NCI-H345 treated with DMSO at 0.1 percent for 48 hours (cell line): ENCODE results near the gene CNTN4.
"Not testable (repeated sequence)": the region's sequence is repeated elsewhere in the genome, so short reads cannot be mapped to it uniquely, and the experiment has no call there.

Source experiments
- DNase-seq: peaks from one replicate; lab custom pipeline; 2025; ENCODE audit not compliant: unreplicated experiment; lab: John Stamatoyannopoulos, UW

Gene CNTN4

DNA sequence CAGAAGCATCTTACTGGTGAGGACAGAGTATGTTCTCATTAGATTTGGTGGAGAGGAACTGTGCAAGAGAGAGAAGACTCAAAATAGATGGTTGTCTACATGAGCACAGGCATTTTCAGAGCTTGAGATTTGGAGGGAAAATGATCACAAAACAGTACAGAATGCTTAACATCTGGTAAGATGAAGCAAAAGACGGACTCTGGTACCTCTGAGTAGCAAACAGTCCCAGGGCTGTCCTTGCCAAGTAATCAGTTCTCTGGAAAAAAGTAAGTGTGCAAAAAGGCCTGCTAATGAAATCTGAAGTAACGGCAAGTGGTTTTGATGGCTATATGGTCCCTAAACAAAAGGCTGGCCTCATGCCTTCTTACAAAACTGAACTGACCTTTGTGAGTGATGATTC, 414.2 kb downstream of the CNTN4 start:
- no peak for DNase-seq

DNA sequence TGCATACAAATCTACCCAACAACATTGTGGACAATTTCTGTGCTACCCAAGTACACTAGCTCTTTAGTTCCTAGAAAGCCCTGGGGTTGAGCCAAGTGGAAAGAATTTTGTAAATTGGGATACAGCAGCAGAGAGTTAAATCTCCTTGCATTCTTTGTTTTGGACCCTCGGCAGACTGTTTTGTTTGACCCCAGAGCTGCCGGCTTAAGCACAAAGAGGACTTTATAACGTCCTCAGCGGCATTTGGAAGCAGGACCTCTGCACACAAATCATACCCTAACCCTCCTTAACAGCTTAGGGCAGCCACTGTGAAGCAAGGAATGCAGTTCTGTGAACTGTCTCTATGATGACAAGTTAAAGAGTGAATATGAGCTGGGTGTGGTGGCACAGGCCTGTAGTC, 415.3 kb downstream of the CNTN4 start:
- no peak for DNase-seq

DNA sequence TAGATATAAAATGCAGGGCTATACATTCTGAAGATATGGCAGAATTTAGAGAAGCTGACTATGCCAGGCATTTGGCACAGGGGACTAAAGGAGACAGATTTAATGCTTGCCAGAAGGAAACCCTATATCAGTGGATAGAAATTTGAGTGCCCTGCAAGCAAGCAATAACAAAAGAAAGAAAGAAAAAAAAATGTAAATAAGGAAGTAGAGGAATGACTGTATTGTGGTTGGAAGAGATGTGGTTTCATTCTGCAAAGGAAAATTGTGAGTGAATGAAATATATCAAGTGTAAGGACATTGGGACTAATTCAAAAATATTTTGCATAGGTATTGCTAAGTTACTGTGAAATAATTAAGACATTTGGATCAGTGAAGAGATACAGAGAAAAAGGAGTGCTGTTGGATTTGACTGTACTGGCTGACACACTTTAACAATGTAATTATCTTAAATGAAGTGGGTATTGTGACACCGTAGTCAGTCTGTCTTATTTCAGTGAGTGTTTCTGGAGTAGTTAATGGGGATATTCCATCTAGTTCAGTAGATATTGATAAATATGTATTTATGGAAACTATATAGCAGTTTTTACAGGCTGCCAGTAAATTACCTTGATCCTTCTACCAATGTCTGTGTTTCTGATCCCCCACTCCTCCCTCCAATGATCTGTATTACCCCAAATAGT, 418.2 kb downstream of the CNTN4 start:
- no peak for DNase-seq

DNA sequence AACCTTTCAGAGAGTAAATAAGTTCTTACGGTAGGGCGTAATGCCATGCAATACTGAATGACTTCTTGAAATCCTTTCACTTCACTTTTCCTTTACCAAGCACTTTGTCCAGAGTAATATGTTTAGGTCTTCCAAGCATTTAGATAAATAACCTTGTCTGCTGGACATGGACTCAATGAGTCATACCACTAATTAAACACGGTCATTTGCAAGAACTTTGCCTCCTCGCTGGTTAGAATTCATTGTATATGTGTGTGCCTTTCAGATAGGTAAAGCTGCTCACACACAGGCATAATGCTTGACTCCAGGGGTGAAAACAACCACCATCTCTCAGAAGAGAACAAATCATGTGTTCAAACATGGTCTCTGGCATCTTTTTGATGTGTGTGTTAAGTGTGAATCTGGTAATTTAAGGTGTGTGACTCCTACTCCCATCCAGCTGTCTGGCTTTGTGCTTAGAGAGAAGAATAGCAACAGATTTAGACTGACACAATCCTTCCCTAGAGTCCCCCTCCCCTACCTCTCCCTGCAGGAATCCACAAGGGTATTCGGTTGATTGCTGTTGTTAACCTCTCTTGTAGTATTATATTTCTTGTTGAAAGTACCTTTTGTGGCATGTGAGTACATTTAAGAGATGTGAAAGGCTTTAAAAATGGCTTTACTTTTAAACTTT, 419.0 kb downstream of the CNTN4 start:
- DNase-seq: no peak

DNA sequence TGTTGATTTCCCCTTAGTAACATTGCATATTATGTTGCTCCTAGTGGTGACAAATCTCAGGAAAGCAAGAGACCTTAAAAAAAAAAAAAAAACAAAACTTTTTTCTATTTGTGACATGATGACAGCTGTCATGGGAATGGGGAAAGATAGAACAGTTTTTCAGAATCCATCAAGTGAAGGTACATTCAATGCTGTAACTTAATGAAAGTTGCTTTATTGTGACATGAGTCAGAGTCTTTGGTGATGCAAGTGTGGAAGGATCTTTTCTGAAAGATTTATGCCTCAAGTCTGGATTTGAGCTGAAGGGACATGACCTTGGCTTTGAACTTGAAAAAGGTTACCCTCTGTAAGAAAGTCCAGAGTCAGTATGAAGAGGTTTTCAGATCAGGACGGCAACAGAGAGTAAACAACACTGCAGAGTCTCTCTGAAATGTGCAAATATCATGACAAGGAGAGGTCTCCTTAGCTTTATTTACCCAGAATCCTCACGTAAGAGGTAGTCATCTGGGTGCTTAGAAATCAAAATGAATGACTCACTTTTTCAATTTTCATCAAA, 424.7 kb downstream of the CNTN4 start:
- no peak for DNase-seq

DNA sequence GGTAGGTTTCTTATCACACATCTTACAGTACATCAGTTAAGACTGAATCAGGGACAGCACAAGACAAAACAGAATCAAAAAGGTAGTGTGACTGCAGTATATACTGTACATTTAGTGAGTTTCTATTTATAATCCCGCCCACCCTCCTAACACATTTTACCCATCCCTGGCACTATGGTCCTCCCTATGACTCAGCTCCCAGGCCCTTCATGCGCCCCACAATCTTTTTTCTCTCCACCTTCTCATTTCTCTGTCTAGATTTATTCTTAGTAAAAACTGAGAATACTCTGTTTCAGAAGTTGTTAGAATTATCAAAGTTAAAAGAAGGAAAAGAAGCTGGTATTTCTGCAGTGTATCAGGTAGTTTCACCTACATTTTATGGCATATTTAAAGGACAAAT, 427.3 kb downstream of the CNTN4 start:
- no peak for DNase-seq

DNA sequence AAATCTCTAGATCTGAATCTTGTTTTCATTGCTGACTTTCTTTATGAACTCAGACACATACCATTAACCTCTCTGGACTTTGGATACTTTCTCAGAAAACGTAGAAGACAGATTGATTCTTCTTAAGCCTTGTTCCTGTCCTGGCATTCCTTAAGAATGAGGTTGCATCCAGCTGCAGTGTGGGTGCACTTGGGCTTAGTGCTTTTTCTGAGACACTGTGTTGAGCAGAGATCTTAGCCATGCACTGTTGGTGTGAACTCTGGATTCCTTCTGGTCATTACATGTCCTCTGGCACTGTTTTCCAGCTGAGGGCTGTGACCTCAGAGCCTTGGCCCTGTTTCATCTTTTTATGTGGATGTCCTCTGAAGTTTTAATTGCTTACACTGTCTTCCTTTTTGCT, 428.3 kb downstream of the CNTN4 start:
- DNase-seq: no peak

DNA sequence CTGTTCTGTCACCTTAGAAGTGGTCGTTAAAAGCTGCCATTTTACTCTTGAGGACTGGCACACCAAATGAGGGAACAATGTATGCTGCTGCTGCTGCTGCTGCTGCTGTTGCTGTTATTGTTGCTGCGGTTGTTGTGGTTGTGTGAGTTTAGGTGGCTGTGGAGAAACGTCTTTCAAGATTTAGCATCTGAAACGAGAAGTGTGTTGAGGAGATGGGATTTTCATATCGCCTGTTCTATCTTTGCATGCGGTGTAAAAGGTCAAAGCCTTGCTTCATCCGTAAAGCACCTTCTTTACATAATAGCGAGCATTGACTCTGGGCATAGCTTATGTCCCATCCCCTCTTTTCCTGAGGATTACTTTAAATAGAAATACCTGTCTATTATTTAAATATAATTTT, 428.7 kb downstream of the CNTN4 start:
- not testable (repeated sequence) for DNase-seq

DNA sequence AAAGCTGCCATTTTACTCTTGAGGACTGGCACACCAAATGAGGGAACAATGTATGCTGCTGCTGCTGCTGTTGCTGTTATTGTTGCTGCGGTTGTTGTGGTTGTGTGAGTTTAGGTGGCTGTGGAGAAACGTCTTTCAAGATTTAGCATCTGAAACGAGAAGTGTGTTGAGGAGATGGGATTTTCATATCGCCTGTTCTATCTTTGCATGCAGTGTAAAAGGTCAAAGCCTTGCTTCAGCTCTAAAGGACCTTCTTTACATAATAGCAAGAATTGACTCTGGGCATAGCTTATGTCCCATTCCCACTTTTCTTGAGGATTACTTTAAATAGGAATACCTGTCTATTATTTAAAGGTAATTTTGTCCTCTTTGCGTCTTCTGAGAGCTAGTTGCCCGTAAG, 436.1 kb downstream of the CNTN4 start:
- not testable (repeated sequence) for DNase-seq

DNA sequence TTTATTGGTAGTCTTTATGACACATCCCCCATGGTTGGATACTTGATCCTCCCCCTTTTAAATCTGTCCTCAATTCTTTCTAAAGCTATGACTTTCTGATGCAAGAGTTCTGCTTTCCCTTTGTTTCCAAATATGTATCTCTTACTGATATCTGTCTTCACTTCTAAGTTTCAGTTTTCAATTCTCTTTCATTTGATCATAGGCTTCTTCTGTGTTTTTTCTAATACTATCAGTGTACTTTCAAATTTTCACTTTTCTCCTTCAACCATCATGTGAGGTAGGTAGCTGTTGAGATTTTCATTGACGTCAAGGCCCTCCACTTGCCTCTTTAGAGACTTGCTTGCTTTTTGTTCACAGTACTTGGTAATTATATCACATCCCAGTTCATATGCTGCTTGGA, 436.5 kb downstream of the CNTN4 start:
- no peak for DNase-seq

DNA sequence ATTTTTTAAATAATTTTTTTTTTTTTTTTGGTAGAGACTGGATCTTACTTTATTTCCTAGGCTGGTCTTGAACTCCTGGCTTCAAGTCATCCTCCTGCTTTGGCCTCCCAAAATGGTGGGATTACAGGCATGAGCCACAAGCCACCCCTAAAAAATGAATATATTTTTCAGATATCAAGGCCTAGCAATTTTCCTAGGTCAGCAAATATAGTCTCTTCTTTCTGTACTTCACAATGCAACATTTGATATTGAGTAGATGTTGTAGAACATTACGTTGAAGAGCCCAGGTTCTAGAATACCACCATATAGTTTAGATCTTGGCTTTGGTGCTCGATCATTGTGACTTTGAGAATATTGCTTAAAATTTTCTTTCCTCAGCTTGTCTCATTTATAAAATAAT, 437.9 kb downstream of the CNTN4 start:
- no peak for DNase-seq

DNA sequence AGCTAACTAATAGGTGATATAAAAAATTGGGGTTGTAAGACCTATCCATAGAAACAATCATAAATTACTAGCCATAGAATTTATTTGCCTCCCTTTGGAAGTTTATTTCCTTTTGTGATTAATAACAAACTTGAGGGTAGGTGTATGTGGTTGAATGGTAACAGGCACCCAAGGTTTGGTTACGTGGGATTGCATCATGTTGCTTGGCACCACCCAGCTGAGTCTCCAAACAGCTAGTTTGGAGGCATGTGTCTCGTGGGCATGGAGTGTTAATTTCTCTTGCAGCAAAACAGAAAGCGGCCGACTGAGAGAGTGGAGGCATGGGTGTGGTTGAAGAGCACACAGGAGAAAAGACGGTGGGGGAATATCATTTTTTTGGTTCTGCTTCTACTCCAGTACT, 441.4 kb downstream of the CNTN4 start:
- DNase-seq: no peak

DNA sequence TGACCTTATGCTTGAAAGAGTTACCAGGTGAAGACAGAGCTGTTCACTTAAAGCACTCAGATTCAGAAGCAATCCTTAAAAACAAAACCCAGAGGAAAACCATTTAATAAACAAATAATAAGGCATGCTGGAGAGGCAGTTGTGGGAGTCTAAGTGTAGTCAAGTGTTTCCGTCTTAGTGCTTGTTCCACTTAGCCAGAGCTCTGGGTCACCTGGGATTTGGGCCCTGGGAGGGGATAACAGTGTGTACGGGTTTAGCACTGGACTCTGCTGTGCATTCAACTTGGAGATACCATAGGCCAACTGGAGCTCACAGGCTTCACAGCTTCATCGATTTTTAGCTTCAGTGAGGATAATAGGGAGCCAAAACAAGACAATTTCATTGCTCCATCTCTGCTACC, 444.6 kb downstream of the CNTN4 start:
- no peak for DNase-seq

DNA sequence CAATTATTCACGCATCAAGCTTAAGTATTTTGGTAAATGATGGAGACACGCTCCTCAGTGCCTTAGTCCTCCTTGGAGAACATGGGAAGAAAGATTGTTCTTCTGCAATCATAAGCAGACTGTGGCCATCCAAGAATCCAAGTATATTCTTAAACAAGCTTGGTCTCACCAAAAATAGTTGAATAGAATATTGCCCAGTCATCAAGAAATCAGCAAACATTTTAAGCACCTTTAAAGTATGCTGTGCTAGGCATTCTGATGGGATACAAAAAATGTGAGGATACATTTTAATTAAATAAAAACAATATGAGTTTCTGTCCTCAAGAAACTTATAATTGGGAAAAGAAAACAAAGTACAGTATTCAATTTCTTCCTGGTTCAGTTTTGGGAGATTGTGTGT, 445.5 kb downstream of the CNTN4 start:
- DNase-seq: no peak

DNA sequence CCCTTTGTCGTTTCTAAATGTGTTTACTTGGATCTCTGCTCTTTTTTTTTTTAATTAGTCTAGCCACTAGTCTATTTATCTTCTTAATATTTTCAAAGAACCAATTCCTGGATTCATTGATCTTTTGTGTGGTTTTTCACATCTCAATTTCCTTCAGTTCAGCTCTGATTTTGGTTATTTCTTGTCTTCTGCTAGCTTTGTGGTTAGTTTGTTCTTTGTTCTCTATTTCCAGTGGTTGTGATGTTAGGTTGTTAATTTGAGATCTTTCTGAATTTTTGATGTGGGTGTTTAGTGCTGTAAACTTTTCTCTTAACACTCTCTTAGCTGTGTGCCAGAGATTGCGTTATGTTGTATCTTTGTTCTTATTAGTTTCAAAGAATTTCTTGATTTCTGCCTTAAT, 446.1 kb downstream of the CNTN4 start:
- DNase-seq: no peak

DNA sequence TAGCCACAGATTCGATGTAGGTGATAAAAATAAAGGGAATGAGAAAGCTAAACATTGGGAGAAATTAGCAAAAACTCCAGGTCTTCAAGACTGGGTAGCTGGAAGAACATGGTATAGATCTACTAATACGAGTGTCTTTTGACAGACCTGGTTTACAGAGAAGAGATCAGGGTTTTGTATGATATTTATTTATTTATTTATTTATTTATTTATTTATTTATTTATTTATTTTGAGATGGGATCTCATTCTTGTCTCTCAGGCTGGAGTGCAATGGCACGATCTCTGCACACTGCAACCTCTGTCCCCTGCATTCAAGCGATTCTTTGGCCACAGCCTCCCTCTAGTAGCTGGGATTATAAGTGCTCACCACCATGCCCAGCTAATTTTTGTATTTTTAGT, 448.4 kb downstream of the CNTN4 start:
- no peak for DNase-seq

DNA sequence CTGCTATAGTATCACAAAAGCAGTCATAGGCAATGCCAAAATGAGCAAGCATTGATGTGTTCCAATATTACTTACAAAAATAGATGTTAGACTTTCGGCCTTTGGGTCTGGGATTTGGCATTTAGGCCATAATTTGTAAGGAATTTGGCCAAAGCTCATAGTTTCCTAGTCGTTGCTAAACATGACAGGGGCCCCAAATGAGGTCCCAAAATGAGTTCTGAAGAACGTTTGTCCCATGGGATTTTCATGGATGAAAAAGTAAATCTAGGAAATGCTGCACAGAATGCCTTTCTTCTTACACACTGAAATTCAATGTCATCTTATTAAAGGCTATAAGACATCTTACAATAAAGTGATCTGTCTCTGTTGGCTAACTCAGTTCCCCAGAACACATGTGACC, 456.0 kb downstream of the CNTN4 start:
- no peak for DNase-seq

DNA sequence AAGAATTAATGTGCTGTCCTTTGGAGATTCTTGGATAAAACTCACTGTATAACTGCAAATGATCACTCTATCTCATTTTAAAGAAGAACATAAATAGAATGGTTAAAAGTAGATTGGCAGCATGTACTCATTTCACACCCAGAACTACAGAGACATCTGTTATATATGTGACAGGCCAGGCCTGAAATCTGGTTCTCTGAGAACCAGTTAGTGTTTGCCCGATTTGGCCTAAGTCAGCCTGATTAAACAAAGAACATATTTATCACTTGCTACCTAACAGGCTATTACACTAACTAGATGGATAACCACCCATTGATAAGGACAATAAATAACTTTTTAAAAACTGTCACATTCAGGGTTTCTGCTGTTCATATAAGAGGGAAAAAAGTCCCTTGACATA, 460.1 kb downstream of the CNTN4 start:
- DNase-seq: no peak

DNA sequence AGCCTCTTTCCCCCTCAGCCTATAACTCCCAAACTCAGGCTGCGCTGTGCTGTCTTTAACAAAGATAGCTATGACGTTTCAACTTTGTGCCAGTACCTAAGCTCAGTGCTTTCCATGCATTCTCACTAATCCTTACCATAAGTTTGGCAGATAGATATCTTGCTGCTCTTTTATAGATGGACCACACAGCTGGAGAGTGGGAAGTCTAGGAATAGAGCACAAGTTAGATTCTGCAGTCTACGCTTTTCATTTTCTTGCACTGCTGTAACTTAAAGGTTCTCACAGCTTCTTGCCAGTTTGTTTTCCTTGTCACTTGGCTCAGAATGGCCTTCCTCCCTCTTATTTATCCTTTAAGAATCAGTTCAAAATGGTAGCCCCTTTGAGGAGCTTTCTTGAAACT, 468.8 kb downstream of the CNTN4 start:
- no peak for DNase-seq

DNA sequence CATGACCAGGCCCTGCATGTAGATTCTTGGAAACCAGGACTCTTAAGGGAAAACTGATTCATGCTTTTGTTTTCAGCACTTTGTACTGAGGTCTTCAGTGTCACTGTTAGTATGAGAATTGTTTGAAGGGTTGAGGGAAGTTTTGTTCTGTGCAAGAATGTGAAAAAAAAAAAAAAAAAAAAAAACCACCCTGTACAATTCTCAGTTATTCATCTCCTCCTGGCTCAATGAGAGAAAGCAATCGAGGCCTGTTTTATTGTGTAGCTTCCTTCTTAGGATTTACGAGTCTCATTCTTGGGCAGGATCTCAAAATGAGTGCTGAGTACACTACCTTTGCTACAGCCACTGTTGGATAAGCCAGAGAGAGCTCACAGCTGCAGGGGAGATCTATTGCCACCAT, 469.5 kb downstream of the CNTN4 start:
- DNase-seq: no peak

DNA sequence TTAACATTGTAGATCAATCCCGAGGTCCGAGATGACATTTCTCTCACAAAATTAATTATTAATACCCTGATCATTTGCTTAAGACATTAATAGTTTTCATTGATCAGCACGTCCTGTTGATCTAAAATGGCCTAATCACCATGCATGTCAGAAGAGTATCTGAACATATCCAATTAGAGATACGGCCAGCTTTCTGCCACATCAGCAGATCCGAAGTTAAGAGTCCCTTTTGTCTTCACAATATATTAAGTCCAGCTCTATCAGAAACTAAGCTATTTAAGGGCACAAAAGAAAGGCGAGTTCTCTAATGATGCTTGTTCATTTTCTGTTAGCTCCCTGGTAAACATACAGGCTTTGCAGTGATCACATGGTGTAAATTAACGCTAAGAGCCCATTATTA, 470.3 kb downstream of the CNTN4 start:
- DNase-seq: no peak

DNA sequence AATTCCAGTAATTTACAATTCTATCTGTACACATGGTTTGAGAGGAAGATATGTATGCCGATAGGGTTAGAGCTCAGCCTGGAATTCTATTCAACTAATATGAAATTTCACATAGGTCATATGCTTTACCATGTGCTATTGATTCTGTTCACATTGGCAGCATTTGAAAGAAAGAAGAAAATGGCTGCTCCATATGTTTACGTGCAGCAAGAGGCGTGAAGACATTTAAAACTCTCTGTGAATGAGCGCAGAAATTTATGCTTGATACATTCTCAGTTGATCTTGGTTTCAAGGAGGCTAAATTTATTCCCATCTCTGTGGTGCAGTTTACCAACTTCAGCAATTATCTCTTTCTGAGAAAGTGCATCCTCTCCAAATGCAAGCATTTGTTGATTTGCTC, 478.9 kb downstream of the CNTN4 start:
- no peak for DNase-seq

DNA sequence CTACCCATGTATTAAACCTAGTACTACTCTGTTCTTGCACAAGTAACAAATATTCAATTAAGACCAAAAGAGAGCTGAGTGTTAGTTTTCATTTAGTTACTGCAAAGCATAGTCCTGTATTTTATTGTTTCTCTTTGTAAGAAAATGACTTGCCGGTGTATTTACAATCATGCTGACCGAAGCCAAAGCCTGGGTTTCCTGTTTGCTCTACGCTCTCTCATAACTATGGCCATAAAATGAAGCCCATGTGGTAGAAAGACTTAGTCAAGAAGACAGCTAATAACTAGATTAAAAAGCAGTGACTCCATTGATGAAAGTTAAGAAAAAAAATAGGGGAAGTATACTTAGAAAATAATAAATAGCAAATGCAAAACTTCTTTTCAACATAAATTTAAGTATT, 479.9 kb downstream of the CNTN4 start:
- DNase-seq: no peak
